Measurements from ENCODE around the gene NDE1. TPM values are rescaled to one million over a fixed set of nuclear protein-coding genes. Genes with fewer than 3 reads are reported as not detected.

NDE1 gene
- total and polyA plus RNA-seq, 2 donors (not counting 1 experiment from before 2014, with no cell fraction given): 33.5 to 149 TPM

- peaks cover 4% of the 10 kb centered on the region for H3K4me1 Mint-ChIP-seq
- no peak overlapping the region for H3K27ac ChIP-seq (ENCODE audit: low read length in 2 of 2)
- ChIA-PET POLR2A (no interaction called here), CTCF (interaction anchor here (1.6 kb wide), 1 partner anchor 26 kb away, joined by 6 read pairs; no protein-coding TSS in a partner anchor)
- peaks cover 12% of the 10 kb centered on the region for H4K20me1 ChIP-seq (ENCODE audit: control insufficient read depth, insufficient read depth, low read length, poor library complexity, severe bottlenecking)
- H3K36me3 ChIP-seq (replicated peaks in 1 of 2; ENCODE audit: control extremely low read depth in 1 of 2, control insufficient read depth in 1 of 2, extremely low read depth in 1 of 2, insufficient read depth in 2 of 2, low read length in 1 of 2): peaks cover 10 to 87% of the 10 kb centered on the region in 2 experiments
- no peaks in the 10 kb centered on the region for H3K27me3 ChIP-seq (replicated peaks in 1 of 4; ENCODE audit: control extremely low read depth in 1 of 4, control insufficient read depth in 3 of 4, insufficient read depth in 4 of 4, low read length in 3 of 4)
- H3K9me3 Mint-ChIP-seq (ENCODE audit: insufficient read depth): no peaks in the 10 kb centered on the region
- ATAC-seq (ENCODE audit: low read depth) (no peak), DNase-seq (no peak)
- intact Hi-C loops (cut with micrococcal nuclease): no loop called here
- peaks cover 11% of the 10 kb centered on the region for H3K79me2 ChIP-seq (ENCODE audit: control insufficient read depth, insufficient read depth, low read length)
- WGBS (ENCODE audit: insufficient coverage): 100% methylated on average over 4 of the region's 4 CpGs
- no peak overlapping the region for H3K27ac Mint-ChIP-seq
- no peak overlapping the region for H3K4me3 Mint-ChIP-seq
- no peak overlapping the region for H2AFZ ChIP-seq (ENCODE audit: insufficient read depth, low read depth, low read length, poor library complexity, severe bottlenecking)
- TF ChIP-seq EZH2 (IDR thresholded peaks at IDR 0.05; ENCODE audit: borderline replicate concordance, insufficient read depth, low read depth, low read length, poor library complexity, severe bottlenecking): no peak
- no peak for TF ChIP-seq CTCF (IDR thresholded peaks at IDR 0.05)
- no peaks in the 10 kb centered on the region for H3K9me3 ChIP-seq (ENCODE audit: control extremely low read depth in 1 of 3, control insufficient read depth in 2 of 3, insufficient read depth in 1 of 3, low read length in 2 of 3)
- H3K27me3 Mint-ChIP-seq: no peaks in the 10 kb centered on the region
- H3K4me2 ChIP-seq (replicated peaks; ENCODE audit: low read depth, low read length, poor library complexity, severe bottlenecking): no peak overlapping the region
- no peak overlapping the region for H3K9ac ChIP-seq (ENCODE audit: low read length)
- no peak overlapping the region for H3K4me3 ChIP-seq (ENCODE audit: control extremely low read depth in 1 of 5, extremely low read depth in 1 of 5, insufficient read depth in 1 of 5, low read depth in 2 of 5, low read length in 4 of 5)
- H3K4me1 ChIP-seq (ENCODE audit: control insufficient read depth in 2 of 2, insufficient read depth in 2 of 2, low read length in 2 of 2): no peaks in the 10 kb centered on the region
These were observed 34.0 kb upstream of the NDE1 start for GRCh38 chr16:15616012-15616411.

- Histone ChIP-seq H3K27me3 (replicated peaks in 1 of 4; ENCODE audit: control extremely low read depth in 1 of 4, control insufficient read depth in 3 of 4, insufficient read depth in 4 of 4, low read length in 3 of 4) (no peaks in the 10 kb centered on the region), H3K4me3 (ENCODE audit: control extremely low read depth in 1 of 5, extremely low read depth in 1 of 5, insufficient read depth in 1 of 5, low read depth in 2 of 5, low read length in 4 of 5) (no peak overlapping the region), H3K9me3 (ENCODE audit: control extremely low read depth in 1 of 3, control insufficient read depth in 2 of 3, insufficient read depth in 1 of 3, low read length in 2 of 3) (no peaks in the 10 kb centered on the region), H4K20me1 (ENCODE audit: control insufficient read depth, insufficient read depth, low read length, poor library complexity, severe bottlenecking) (peaks cover 16% of the 10 kb centered on the region), H3K36me3 (replicated peaks in 1 of 2; ENCODE audit: control extremely low read depth in 1 of 2, control insufficient read depth in 1 of 2, extremely low read depth in 1 of 2, insufficient read depth in 2 of 2, low read length in 1 of 2) (peaks cover 10 to 88% of the 10 kb centered on the region in 2 experiments), H3K79me2 (ENCODE audit: control insufficient read depth, insufficient read depth, low read length) (peaks cover 9% of the 10 kb centered on the region), H3K9ac (ENCODE audit: low read length) (no peak overlapping the region), H3K4me1 (ENCODE audit: control insufficient read depth in 2 of 2, insufficient read depth in 2 of 2, low read length in 2 of 2) (no peaks in the 10 kb centered on the region), H3K4me2 (replicated peaks; ENCODE audit: low read depth, low read length, poor library complexity, severe bottlenecking) (no peak overlapping the region), H3K27ac (ENCODE audit: low read length in 2 of 2) (no peak overlapping the region), H2AFZ (ENCODE audit: insufficient read depth, low read depth, low read length, poor library complexity, severe bottlenecking) (no peak overlapping the region)
- no peak for TF ChIP-seq CTCF (IDR thresholded peaks at IDR 0.05)
- TF ChIP-seq EZH2 (IDR thresholded peaks at IDR 0.05; ENCODE audit: borderline replicate concordance, insufficient read depth, low read depth, low read length, poor library complexity, severe bottlenecking): no peak
- intact Hi-C loops (cut with micrococcal nuclease): no loop called here
- peaks cover 4% of the 10 kb centered on the region for H3K4me1 Mint-ChIP-seq
- no peaks in the 10 kb centered on the region for H3K27me3 Mint-ChIP-seq
- no peak overlapping the region for H3K4me3 Mint-ChIP-seq
- H3K27ac Mint-ChIP-seq: no peak overlapping the region
- H3K9me3 Mint-ChIP-seq (ENCODE audit: insufficient read depth): no peaks in the 10 kb centered on the region
- POLR2A ChIA-PET: no interaction called here
- CTCF ChIA-PET: no interaction called here
- DNase-seq: no peak
- WGBS (ENCODE audit: insufficient coverage): 86% methylated on average over 8 of the region's 11 CpGs
- ATAC-seq (ENCODE audit: low read depth): no peak
These were observed 33.4 kb upstream of the NDE1 start for GRCh38 chr16:15616475-15617165.
